Measurements from ENCODE around the gene FIGNL2.
"Not testable (repeated sequence)": the region's sequence is repeated elsewhere in the genome, so short reads cannot be mapped to it uniquely, and the experiment has no call there.

The FIGNL2 gene

DNA sequence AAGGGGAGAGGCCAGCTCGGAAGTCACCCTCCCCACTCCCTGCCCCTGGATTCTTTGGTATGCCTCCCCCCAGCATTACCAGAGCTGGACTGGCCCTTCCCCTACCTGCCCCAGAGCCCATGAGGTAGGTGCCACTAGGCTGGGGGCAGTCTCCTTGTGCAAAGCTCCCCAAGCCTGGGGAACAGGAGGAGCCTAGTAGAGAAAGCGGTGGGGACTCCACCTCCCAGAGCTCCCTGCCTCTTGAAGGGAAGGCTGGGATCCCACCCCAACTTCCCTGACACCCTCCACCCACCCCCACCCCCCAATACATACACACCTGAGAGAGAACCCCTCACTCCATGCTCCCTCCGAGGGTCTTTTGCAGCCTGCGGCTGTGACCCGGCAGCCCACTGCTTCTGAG is 30.4 kb downstream of the FIGNL2 start:
- DNase-seq (ENCODE audit: low spot score) = no peak

DNA sequence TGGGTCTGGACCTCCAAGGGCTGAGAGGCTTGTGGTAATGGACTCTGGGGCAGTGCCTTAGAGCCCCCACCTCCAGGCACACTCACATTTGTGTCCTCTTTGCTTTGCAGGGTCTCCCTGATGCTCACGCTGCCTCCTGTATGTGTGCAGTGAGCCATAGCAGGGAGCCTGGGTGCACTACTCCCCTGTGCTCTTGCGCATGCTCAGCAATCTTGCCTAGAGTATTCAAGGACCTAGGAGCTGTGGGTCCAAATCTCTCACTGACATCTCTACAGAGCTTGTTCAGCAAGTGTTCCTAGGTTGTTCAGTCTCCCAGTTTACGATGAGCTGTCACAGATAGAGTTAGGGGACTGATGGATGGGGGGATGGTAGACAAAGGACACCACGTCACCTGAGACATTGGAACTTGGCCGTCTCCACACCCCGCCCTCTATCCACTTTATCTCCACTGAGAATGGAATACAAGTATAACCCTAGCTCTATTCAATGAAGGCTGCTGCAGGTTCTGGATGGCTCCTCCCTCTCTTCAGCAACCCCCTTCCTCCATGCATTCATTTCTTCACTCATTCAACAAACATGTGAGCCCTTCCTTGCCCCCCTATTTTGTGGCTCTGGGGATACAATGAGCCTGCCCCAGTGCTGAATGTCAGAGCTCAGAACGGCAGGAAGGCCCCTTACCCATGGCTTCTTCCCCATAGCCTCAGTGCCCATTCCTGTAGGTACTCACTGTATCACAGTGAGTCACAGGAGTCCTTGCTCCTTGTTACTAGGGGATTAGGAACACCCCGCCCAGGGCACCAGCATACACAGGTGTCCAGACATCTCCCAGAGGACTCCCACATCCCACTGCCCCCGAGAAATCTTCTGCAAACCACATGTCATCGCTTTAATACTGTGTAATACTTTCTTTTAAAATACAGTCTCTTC is 31.2 kb downstream of the FIGNL2 start:
- no peak for DNase-seq (ENCODE audit: low spot score)

DNA sequence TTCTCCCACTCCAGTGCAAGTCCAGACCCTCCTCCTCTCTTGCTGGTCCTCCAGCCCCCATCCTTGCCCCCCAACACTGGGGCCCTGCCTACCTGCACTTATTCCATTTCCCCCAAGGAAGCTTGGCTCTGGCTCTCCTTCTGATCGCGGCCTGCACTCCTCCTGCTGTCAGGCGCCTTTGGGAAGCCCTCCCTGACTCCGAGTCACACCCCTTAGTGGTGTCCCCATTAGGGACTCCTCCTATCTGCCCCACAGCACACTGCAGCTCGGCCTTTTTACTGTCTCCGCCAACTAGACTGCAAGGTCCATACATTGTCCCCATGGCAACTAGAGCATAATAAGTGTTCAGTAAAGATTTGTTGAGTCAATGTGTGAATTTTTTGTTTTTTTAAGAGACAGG is 32.9 kb downstream of the FIGNL2 start:
- no peak for DNase-seq (ENCODE audit: low spot score)

DNA sequence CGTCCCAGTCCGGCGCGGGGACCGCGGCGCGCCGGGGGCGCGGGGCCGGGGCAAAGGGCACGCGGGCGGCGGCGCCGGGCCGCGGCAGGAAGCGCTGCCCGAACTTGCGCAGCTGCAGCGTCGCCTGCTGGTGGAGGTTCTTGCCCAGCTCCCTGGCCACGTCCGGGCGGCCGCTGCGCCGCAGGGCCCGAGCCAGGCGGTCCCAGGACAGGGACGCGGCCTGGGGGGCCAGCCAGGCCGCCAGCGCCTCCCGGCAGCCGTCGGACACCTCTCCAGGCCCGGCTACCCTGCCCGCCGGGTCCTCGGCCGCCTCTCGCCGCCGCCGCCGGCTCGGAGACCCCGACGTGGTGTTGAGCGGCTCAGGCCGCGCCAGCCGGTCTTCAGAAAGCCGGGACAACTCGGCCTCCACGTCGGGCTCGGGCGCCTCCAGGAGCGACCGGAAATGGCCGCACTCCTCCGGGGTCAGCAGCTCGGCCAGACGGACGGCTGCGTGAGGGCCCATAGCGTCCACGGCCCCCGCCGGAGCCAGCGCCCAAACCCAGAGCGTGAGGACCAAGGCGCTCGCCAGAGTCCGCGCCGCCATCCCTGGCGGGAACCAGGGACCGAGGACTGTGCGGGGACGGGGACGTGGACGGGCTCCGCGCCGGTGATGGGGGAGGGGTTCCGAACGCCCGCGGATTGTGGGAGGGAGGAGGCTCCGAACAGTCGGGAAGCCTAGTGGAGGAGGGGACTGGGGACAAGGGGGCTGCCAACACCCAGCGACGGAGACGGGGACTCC is 34.0 kb downstream of the FIGNL2 start:
- DNase-seq (ENCODE audit: low spot score) = peak; percentile 94

DNA sequence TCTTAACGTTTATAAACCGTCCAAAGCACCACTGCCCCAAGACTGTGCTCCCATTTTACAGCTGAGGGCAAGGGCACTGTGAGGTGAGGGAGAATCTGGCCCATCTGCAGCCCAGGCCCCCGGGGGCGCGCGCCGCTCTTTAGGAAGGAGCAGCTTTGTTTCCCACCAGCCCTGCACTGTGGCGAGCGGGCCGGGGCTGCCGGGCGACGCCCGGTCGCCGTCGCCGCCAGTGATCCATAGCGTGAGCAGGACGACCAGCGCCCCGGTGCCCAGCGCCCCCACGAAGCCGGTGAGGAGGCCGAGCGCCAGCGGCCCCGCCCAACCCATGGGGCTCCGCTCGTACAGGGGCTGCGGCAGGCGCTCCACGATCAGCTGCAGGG is 34.6 kb downstream of the FIGNL2 start:
- no peak for DNase-seq (ENCODE audit: low spot score)

DNA sequence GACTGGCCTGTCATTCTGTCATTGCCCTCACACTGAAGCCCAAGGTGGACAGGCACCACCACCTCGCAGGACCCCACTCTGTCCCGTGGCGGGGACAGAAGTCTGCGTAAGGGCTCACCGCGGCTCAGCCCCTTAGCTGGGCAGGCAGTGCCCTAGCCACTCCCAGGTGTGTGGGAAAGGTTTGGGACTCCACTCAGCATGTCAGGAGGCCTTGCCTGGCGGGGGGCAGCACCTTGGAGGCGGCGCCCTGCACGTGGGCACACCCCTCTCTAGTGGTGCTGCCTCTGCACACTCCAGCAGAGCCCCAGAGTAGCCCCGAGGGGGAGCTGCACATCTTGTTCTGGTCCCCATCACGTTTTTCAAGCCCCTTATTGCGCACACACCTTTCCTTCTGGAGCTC is 35.6 kb downstream of the FIGNL2 start:
- DNase-seq (ENCODE audit: low spot score) = no peak

DNA sequence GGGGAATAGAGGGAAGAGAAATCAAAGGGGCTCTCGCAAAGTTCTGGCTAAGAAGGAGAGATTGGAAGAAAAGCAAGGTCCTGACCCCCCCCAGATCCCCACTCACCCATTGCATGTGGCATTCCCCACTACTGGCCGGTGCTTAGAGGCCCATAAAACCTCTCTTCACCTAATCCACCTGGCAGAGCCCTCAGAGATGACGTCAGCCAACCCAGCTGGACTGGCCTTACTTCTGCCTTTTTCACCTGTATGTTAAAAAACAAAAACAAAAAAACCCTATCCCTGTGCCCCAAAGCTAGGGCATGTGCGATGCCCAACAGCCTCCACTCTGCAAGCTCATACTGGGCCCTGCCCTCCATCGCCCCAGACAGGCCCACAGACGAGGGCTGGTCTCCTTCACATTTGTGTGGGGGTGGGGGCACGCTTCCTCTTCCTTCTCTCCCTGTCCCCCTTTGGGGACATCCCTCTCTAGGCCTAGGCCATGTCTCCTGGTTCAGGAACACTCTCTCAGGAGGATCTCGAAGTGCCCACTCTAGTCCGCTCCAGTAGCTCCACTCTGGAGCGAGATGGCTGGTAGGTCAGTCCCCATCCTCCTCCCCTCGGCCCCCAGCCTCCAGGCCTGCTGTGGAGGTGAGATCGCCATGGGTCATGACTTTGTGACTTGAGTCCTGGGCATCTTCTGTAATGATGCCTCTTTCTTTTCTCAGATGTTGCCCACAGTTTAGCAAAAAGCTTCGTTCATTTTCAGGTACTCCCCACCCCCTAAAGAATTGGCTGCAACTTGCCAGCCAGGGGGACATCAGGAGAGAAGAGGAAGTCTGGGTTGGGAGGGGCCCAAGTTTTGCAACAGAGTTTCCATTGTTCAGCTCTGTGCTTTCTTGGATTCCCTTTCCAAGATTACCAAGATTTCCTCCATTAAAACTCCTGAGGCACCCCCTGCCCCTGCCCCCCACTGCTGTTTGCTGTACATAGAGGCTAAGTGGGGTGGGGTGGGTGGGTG is 37.0 kb downstream of the FIGNL2 start:
- DNase-seq (ENCODE audit: low spot score) = no peak

DNA sequence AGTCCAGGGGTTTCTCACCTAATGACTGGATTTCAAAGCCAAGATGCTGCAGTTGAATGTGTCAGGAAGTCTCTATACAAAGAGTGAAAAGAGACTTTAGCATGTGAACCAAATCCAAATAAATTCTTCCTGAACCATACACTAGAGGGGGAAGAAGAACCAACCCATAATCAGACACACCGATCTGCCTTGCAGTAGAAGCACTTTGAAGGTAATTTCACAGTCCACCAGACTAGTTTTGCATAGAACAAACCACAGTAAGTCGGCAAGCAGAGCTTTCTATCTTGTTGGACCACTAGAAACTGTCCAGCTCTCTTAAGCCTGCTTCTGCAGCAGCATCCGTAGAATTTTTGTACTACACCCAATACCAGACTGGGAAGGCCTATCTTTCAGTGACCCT is 39.3 kb downstream of the FIGNL2 start:
- DNase-seq (ENCODE audit: low spot score) = no peak

DNA sequence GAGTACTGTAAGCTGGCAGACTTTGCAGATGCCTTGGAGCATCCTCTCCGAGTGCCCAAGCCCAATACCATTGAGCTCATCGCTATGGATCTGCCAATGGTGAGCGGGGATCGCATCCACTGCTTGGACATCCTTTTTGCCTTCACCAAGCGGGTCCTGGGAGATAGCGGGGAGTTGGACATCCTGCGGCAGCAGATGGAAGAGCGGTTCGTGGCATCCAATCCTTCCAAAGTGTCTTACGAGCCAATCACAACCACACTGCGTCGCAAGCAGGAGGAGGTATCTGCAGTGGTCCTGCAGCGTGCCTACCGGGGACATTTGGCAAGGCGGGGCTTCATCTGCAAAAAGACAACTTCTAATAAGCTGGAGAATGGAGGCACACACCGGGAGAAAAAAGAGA is 41.6 kb downstream of the FIGNL2 start:
- DNase-seq (ENCODE audit: low spot score) = no peak

DNA sequence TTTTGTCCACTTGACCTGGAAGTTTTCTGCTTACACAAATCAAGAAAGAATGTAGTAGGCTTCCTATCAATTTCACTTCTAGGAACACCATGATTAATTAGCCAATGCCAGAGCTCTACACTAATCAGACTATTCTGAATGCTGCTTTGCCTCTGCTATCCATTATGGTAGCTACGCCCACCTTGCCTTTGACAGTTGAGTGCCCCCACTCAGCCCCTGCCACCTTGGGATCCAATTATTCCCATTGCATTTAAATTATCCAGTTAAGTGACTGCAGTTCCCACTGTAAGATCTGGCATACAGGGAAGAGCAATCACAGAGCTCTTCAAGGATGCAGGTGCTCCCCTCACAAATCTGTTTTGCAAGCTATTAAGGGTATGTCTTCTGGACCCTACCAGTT is 47.5 kb downstream of the FIGNL2 start:
- no peak for DNase-seq (ENCODE audit: low spot score)

DNA sequence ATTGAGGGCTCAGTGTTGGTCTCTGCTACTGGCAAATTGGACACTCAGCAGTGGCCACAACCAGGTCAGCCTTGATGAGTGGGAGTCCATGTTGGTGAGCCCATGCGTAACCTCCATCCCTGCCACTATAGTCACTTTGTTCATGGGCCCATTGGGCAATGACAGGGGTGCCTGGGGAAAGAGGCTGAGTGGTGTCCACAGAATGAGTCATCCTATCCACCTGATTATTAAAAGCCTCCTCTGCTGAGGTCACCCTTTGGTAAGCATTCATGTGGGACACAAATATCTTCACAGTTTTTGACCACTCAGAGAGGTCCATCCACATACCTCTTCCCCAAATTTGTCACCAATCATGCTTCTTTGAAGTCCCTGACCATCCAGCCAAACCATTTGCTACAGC is 50.0 kb downstream of the FIGNL2 start:
- DNase-seq (ENCODE audit: low spot score) = no peak

DNA sequence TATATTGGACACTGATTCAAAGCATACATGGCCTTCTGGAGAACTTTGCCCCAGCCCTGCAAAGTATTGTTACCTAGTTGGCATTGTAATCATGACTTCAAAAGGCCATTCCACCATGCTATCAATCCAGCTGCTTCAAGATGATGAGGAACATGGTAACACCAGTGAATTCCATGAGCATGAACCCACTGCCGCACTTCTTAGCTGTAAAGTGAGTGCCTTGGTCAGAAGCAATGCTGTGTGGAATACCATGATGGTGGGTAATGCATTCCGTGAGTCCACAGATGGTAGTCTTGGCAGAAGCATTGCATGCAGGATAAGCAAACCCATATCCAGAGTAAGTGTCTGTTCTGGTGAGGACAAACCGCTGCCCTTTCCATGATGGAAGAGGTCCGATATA is 50.5 kb downstream of the FIGNL2 start:
- not testable (repeated sequence) for DNase-seq (ENCODE audit: low spot score)

DNA sequence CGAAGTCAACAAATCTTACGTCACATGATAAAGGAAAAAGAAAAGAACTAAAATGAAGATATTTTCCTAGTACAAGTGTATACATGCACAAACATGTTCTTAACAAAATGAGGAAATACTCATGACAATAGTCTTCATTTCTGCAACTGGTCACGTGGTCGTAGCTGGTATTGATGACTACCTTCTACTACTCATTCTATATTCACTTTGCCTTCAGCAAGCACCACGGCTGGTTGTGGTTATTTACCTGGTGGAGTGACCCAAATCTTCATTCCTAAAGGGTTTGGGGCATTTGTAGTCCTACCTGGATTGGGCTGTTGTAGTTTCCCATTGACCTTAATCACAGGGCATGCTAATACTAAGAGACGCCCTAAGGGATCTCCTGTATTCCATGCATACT is 51.2 kb downstream of the FIGNL2 start:
- DNase-seq (ENCODE audit: low spot score) = no peak

DNA sequence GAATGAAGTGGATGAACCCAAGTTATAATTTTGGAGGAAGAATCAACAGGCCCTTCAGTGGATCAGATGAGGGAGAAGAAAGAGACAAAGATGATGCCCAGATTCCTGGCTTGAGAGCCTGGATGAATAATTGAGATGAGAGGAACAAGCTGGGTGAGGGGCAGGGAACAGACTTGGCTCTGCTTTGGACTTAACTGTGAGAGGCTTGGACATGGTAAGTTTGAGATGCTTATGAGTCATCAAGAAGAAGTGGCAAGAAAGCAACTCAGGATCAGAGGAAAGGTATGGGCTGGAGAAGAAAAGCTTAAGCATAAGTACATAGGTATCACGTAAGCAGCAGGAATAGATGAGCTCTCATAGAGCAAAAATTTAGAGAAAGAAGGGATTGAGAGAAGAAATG is 55.3 kb downstream of the FIGNL2 start:
- peak; percentile 30 for DNase-seq (ENCODE audit: low spot score)

DNA sequence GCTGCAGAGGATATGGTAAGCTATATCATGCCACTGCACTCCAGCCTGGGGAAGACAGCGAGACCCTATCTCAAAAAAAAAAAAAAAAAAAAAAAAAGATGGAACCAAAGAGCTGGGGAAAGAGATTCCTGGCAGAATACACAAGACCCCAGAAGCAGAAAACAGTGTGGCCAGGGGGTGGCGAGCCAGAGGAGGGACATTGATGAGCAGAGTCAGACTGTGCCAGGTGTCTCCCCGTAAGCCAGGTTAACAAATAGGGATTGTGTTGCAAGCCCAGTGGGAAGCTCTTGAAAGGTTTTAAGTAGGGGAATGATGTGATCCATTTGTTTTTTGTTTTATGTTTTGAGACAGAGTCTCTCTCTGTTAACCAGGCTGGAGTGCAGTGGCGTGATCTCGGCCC is 56.1 kb downstream of the FIGNL2 start:
- no peak for DNase-seq (ENCODE audit: low spot score)

DNA sequence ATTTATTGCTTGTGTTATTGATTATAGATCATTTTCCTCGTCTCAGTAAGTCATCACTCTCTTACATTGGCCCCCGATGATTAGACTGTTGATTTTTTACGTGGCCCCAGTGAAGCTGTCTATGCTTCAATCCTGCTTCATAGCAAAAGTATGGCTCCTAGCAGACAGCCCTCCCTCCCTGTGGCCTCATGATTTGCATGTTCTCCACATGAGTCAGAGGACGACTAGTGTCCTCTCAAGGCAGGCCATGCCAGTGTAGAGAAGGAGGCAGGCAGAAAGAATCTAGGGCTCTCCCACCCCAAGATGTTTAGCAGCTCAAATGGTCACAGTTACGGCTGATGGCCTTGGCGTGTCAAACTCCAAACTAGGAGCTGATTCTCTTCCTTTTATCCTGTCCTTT is 59.6 kb downstream of the FIGNL2 start:
- peak; percentile 80 for DNase-seq (ENCODE audit: low spot score)

DNA sequence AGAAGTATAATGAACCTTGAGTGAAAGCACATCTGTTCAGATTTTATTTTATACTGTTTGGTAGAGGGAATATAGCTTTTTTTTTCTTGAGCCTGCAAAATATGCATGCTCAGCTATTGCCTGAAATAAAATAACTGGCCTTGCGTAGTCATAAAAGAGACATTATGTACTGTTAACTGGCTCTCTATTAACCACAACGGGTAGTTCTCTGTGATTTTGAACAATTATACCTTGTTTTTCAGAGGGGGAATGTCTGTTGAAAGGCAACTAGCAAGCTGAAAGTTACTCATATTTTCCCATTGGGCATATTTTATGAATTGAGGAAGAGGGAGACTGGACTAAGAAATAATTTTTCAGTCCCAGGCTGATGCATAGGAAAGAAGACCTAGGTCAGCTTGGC is 62.6 kb downstream of the FIGNL2 start:
- DNase-seq (ENCODE audit: low spot score) = no peak

DNA sequence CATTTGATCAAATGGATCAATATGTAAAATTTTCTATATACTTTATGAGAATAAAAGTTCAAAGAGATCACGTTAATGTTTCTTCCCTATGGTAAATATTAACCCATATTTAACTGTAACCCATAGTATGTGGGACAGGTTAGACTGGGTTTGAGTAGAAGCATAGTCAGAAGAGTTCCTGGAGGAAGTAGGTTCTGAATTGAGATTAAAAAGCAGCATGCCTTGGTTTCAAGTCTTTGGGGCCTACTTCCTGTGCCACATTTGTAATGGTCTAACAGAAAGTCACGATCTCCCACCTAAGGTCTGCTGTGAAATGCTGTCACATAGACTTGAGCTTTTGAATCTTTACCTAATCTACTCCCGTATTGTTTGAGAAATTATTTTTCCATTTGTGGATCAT is 63.8 kb downstream of the FIGNL2 start:
- no peak for DNase-seq (ENCODE audit: low spot score)

DNA sequence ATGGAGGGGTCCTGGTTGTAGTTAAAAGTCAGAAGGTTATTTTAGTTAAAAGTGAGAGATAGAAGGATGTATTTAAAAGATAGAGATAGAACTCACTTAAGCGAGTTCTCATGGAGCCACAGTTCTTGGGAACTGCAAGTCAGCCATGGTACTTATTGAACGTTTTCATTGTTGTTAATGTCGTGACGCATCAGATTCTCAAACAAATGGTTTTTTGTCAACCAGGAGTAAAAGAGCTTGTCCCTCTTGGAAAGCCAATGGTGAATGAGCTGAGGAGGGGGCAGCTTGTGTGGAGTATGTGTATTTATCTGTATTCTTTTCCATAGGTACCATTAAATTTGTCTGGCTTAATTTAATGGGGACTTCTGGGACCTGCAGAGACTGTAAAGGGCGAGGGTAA is 68.6 kb downstream of the FIGNL2 start:
- no peak for DNase-seq (ENCODE audit: low spot score)

DNA sequence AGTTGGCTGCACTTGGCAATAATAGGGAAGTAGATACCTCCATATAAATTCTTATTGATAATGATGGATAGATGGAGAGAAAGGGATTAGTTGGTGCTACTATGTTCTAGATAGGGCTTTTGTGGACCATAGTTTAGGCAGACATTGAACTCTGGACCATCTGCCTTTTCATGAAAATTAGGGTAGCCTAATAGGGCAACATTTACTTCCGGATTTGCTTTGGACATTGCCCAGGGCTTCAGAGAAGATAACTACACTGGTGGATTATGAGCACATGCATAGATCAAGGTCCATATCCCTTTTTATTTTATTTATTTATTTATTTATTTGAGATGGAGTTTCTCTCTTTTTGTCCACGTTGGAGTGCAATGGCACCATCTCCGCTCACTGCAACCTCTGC is 70.5 kb downstream of the FIGNL2 start:
- no peak for DNase-seq (ENCODE audit: low spot score)

DNA sequence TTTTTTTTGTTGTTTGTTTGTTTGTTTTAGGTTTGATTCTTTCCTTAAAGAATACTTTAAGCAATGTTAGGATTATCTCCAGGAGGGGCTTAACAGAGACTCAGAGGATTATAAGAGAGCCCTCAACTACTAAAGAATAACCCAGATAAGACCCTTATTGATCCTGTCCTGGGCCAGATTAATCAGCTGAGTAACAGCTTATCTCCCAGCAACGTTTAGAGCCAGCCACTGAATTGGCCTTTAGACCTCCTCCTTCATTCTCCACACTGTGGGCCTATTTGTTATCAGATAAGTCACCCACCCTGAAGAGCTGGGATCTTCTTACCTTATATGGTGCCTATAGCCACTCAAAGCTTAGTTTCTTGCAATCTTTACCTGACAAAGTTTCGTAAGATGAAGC is 71.1 kb downstream of the FIGNL2 start:
- no peak for DNase-seq (ENCODE audit: low spot score)

DNA sequence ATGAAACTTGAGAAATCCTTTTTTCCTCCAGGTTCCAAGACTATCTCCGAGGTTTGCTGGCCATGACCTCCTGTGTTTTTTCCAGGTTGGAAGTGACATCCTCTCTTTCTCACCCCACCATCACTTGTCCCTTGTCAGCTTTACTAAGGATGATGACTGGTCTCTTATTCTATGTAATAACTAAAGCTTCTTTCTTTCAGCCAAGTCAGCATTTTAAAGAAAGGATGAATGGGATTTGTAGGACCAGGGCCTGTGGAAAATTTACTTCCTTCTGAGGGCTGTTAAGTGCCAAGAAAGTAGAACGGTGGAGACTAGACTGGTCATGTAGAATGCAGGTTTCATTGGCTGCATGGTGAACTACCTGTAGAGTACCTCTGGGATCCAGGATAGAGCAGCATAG is 73.6 kb downstream of the FIGNL2 start:
- no peak for DNase-seq (ENCODE audit: low spot score)
